HG02970 (cell line): ENCODE measurements around the gene ACOXL.

Experiments
- ATAC-seq: cut with Tn5 transposase; IDR thresholded peaks from one replicate; pipeline ENCODE4 v1.9.1; 2021; ENCODE audit warnings: mild to moderate bottlenecking, moderate library complexity, moderate number of reproducible peaks; ENCODE audit not compliant: unreplicated experiment, low FRiP score

The ACOXL gene

GRCh38 chr2:110818767-110819481 is 86.6 kb downstream of the ACOXL start:
- no peak for ATAC-seq

GRCh38 chr2:110819711-110820110 is 87.3 kb downstream of the ACOXL start:
- no peak for ATAC-seq

DNA sequence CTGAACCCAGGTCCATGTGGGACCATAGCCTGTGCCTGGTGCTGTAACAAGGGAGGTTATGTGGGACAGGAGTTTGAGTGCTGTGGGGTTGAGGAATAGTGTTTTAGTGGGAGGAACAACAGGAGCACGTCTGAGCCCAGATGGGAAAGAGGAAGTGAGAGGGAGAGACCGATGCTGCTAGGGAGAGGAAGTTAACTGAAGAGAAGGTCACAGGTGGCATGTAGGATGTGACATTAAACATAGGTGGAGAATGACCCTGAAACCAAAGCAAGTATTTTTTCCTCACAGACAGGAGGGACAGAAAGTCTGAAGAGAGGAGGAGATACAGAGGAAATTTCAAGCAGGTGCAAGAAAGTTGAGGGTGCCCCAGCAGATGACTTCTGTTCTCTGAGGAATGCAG is 87.8 kb downstream of the ACOXL start:
- ATAC-seq: no peak

DNA sequence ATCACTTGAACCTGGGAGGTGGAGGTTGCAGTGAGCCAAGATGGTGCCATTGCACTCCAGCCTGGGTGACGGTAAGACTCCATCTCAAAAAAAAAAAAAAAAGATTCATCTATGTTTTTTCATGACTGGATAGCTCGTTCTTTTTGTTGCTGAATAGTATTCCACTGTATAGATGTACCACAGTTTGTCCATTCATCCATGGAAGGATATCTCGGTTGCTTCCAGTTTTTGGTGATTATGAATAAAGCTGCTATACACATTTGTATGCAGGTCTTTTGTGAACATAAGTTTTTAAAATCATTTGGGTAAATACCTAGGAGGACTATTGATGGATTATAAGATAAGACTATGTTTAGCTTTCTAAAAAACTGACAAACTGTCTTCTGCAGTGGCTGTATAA is 90.8 kb downstream of the ACOXL start:
- ATAC-seq: no peak

DNA sequence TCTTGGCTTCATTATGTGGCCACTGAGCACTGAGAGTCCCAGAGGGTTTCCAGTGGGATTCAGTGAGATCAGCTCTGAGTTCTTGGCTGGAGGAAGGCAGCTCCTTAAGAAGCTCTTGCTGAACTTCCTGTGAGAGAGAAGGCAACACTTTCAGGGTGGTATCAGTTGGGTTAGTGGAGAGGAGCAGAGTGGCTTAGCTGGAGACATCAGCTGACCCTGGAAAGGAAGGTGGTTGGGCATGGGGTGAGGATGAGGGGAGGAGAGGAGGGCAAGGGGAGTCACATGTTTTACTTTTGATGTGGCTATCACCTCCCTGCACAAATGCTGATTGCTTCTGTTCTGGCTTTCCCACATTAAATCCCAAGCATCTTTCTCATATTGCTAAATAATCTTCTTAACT is 95.1 kb downstream of the ACOXL start:
- ATAC-seq: no peak

DNA sequence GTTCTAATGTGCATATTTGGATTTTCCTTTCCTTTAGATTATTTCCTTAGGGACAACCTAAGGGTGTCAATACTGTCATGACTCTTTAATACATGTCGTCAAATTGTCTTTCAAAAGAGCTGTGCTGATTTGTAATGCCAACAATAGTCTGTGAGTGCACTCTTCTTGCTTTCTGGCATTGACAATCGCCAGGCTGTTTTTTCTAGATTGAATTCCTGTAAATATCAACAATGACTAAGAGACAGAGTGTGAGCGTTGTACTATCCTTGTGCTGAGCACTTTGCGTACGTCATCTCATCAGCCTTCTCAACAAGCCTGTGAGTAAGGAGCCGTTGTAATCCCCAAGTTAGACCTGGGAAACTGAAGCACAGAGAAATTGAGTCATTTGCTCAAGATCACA is 96.0 kb downstream of the ACOXL start:
- ATAC-seq: no peak

DNA sequence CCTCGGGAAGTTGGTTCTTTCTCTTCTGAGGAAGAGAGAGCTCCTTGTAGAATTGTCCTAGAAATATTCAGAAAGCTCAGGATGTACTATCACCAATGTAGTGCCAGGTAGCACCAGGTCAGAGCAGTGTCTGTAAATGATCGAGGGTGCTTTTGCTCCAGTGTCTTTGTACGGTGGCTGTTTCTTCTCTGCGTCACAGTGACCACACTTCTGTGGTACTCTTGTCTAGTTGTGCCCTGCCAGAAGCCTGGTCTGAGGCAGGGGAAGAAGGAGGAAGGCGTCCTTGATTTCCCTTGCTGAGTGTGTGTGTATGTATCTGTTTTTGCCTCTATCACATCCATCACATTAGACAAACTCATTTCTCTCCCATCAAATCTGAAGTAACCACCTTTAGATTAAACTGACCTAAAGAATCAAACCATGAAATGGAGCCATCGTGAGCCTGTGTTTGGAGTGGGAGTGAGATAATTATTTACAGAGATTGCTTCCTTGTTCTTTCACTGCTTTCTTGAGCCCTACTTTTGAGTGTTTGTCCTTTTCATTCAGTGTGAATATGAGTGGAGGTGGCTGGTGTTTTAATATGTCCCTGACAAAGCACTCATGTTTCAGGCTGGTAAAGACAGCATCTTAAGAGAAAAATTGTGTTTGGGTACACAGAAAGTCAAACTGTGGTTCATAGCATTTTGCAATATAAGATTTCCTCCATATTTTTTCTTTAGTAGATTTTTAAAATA is 97.2 kb downstream of the ACOXL start:
- ATAC-seq: no peak

GRCh38 chr2:110832740-110833139 is 100.4 kb downstream of the ACOXL start:
- ATAC-seq: no peak

DNA sequence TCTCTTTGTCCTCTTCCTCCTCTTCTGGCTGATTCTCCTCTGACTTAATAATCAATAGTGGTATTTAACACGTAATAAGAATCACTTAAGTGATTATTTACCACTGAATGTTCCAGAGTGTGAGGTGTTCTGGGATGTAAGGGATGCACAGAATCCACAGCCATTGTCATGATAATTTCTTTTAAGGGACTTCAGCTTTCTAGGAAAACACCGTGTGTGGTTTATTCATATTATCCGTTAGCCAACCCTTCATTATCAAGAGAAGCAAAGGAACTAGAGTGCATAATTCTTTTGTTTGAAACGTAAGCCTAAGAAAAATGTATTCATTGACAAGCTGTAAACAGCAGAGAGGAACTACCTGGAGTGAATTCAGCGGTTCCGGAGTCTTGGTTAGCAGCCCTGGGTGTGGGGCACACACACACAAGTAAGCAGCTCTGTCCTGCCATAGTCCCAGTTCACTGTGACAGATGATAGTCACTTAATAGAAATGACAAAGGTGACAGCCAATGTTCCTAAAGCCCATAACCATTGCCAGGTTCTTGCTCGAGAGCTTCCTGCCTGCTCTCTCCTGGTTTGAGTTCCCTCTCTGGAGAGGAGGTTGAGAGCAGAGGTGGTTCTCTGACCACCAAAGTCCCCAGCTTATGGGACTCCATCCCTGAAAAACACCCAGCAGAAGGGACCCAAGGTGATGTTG is 101.9 kb downstream of the ACOXL start:
- no peak for ATAC-seq

DNA sequence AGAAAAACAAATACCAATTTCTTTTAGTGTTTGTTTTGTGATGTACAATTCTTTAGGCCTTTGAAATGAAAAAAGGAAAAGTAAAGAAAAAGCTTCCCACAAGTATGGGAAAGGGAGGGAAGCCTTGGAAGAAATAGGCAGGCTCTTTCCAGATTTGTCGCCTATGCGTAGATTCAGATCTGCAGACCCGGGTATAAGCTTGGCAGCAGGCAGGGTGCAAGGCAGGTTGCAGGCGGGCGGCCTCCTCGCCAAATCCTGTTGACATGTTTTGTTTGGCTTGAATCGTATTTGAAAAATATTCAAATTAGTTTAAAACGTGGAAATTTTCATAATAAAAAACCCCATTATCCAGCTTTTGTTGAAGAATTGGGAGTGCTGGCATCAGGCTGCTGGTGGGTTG is 104.3 kb downstream of the ACOXL start:
- no peak for ATAC-seq

GRCh38 chr2:110837446-110838409 is 105.4 kb downstream of the ACOXL start:
- ATAC-seq: no peak

- no peak for ATAC-seq
These were observed 106.4 kb downstream of the ACOXL start for GRCh38 chr2:110838657-110839384.

GRCh38 chr2:110840508-110840907 is 108.1 kb downstream of the ACOXL start:
- ATAC-seq: no peak

DNA sequence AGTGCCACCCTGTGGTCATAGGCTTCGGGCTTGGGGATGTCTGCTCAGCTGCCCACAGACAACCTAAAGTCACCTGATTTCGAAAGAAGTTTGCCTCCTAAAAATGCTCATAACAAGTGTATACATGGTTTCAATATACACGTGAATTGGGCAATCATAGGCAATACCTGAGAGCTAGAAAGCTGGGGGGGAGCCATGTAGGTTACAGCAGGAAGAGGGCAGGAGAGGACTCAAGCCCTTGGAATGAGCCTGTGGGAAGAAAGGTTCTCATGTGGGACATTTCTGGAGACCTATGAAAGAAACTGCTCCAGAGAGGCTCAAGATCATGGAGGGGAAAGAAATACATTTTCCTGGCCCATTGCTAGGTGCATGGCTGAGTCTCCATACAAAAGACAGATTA is 109.7 kb downstream of the ACOXL start:
- no peak for ATAC-seq

GRCh38 chr2:110843496-110843895 is 111.1 kb downstream of the ACOXL start:
- ATAC-seq: no peak

- ATAC-seq: no peak
These were observed 111.7 kb downstream of the ACOXL start for GRCh38 chr2:110843959-110844510.

- no peak for ATAC-seq
These were observed 115.3 kb downstream of the ACOXL start for GRCh38 chr2:110847651-110848050.

- no peak for ATAC-seq
These were observed 115.7 kb downstream of the ACOXL start for GRCh38 chr2:110848071-110848470.

GRCh38 chr2:110848519-110849030 is 116.2 kb downstream of the ACOXL start:
- no peak for ATAC-seq
